IMR-90 (cell line): ENCODE results near the gene KLRF1. TPM values are rescaled to one million over a fixed set of nuclear protein-coding genes. Genes with fewer than 3 reads are reported as not detected.

Source experiments
- ATAC-seq: fragments of 200-7000 bp; cut with Tn5 transposase; 2 replicates; pipeline ENCODE4 v1.9.1; 2020; ENCODE audit warnings: low read depth, mild to moderate bottlenecking, moderate library complexity
- BruUV-seq: library from RNA; stranded (reverse); fragments of 400-500 nt; replicated peaks from 2 replicates; lab custom pipeline; 2021; lab: Mats Ljungman, UMichigan
- CTCF ChIA-PET: fragments of 300-600 bp; formaldehyde crosslinking; extraction: SDS; loops from one replicate; lab custom pipeline; 2021; ENCODE audit warnings: antibody characterized with exemption; lab: Yijun Ruan, JAX
- POLR2A ChIA-PET: fragments of 300-600 bp; sonication (Branson Sonifier 250); formaldehyde crosslinking; loops from one replicate; lab custom pipeline; 2022; ENCODE audit warnings: antibody characterized with exemption; ENCODE audit not compliant: unreplicated experiment; lab: Charles Lee
- DNase-seq: peaks from one replicate; pipeline ENCODE4 v3.0.0; 2013
- H2AFZ ChIP-seq: replicated peaks from 2 replicates; pipeline ENCODE3; 2013; ENCODE audit warnings: low read length, mild to moderate bottlenecking; ENCODE audit not compliant: poor library complexity
- H2AK5ac ChIP-seq: 2 replicates; pipeline ENCODE4 v1.6.1; 2013; ENCODE audit warnings: low read depth, low read length, inconsistent platforms
- H2AK9ac ChIP-seq: replicated peaks from 2 replicates; pipeline ENCODE3; 2013; ENCODE audit warnings: mild to moderate bottlenecking, low read depth, low read length, moderate library complexity; ENCODE audit not compliant: poor library complexity
- H2BK120ac ChIP-seq: 2 replicates; pipeline ENCODE4 v1.6.1; 2013; ENCODE audit warnings: low read depth, low read length, inconsistent platforms
- H2BK15ac ChIP-seq: 3 replicates; pipeline ENCODE4 v1.6.1; 2013; ENCODE audit warnings: low read depth, low read length, inconsistent platforms
- H2BK20ac ChIP-seq: 2 replicates; pipeline ENCODE4 v1.6.1; 2013; ENCODE audit warnings: low read depth, mild to moderate bottlenecking, inconsistent platforms, low read length, moderate library complexity
- H2BK5ac ChIP-seq: 2 replicates; pipeline ENCODE4 v1.6.1; 2013; ENCODE audit warnings: mild to moderate bottlenecking, low read depth, low read length, inconsistent platforms; ENCODE audit not compliant: poor library complexity, severe bottlenecking
- H3K14ac ChIP-seq: replicated peaks from 2 replicates; pipeline ENCODE4 v1.6.1; 2013; ENCODE audit warnings: low read depth, low read length, inconsistent platforms
- H3K18ac ChIP-seq: 2 replicates; pipeline ENCODE4 v1.6.1; 2013; ENCODE audit warnings: low read depth, low read length, control low read depth
- H3K23ac ChIP-seq: 2 replicates; pipeline ENCODE4 v1.6.1; 2013; ENCODE audit warnings: low read depth, low read length, inconsistent platforms
- H3K27ac ChIP-seq: 2 replicates; pipeline ENCODE4 v1.5.1; 2013; ENCODE audit warnings: mild to moderate bottlenecking, control low read depth, low read length; ENCODE audit not compliant: insufficient read depth
- H3K27me3 ChIP-seq: 2 replicates; pipeline ENCODE4 v1.6.1; 2013; ENCODE audit warnings: low read length; ENCODE audit not compliant: control insufficient read depth, insufficient read depth
- H3K36me3 ChIP-seq: 2 replicates; pipeline ENCODE4 v1.6.1; 2013; ENCODE audit warnings: low read length, mixed read lengths; ENCODE audit not compliant: control insufficient read depth, insufficient read depth
- H3K4ac ChIP-seq: 2 replicates; pipeline ENCODE4 v1.6.1; 2013; ENCODE audit warnings: low read depth, low read length, inconsistent platforms
- H3K4me1 ChIP-seq: 2 replicates; pipeline ENCODE4 v1.6.1; 2013; ENCODE audit warnings: low read length, mixed read lengths; ENCODE audit not compliant: control insufficient read depth, insufficient read depth
- H3K4me2 ChIP-seq: 2 replicates; pipeline ENCODE4 v1.6.1; 2013; ENCODE audit warnings: low read depth, mild to moderate bottlenecking, control low read depth, low read length, moderate library complexity
- H3K4me3 ChIP-seq: 2 replicates; pipeline ENCODE4 v1.5.1; 2013; ENCODE audit warnings: low read depth, mild to moderate bottlenecking, control low read depth, low read length, moderate library complexity; ENCODE audit not compliant: insufficient read depth
- H3K56ac ChIP-seq: 2 replicates; pipeline ENCODE4 v1.6.1; 2013; ENCODE audit warnings: low read length, inconsistent platforms; ENCODE audit not compliant: insufficient read depth; ENCODE audit errors: extremely low read depth
- H3K79me1 ChIP-seq, 2 experiments: 2 replicates each; pipeline ENCODE4 v1.6.1; 2013; ENCODE audit warnings: low read length in 2 of 2, inconsistent platforms in 1 of 2, low read depth in 1 of 2
- H3K9ac ChIP-seq: 2 replicates; pipeline ENCODE4 v1.6.1; 2013; ENCODE audit warnings: low read depth, low read length, control low read depth
- H3K9me1 ChIP-seq: 2 replicates; pipeline ENCODE4 v1.6.1; 2013; ENCODE audit warnings: low read length, inconsistent platforms; ENCODE audit not compliant: insufficient read depth
- H3K9me3 ChIP-seq: 2 replicates; pipeline ENCODE4 v1.6.1; 2013; ENCODE audit warnings: low read length; ENCODE audit not compliant: control insufficient read depth, insufficient read depth
- H4K20me1 ChIP-seq: 2 replicates; pipeline ENCODE4 v1.6.1; 2013; ENCODE audit warnings: low read length, inconsistent platforms; ENCODE audit not compliant: insufficient read depth
- H4K5ac ChIP-seq: 2 replicates; pipeline ENCODE4 v1.6.1; 2013; ENCODE audit warnings: mild to moderate bottlenecking, low read depth, low read length, control low read depth
- H4K8ac ChIP-seq, 2 experiments: 2 replicates each; pipeline ENCODE4 v1.6.1; 2013; ENCODE audit warnings: low read depth in 2 of 2, low read length in 2 of 2, control low read depth in 1 of 2, inconsistent platforms in 1 of 2
- H4K91ac ChIP-seq: 2 replicates; pipeline ENCODE4 v1.6.1; 2013; ENCODE audit warnings: low read depth, low read length, inconsistent platforms; ENCODE audit not compliant: insufficient read depth
- BHLHE40 ChIP-seq: fragments of 150-350 bp; IDR thresholded peaks from 2 replicates; pipeline ENCODE4 v1.6.1; 2016; ENCODE audit warnings: mild to moderate bottlenecking, low read depth, low read length
- CEBPB ChIP-seq: IDR thresholded peaks from 2 replicates; pipeline ENCODE4 v1.6.1; 2012; ENCODE audit warnings: low read depth, low read length, improper control_type of control experiment
- CHD1 ChIP-seq: IDR thresholded peaks from 2 replicates; pipeline ENCODE4 v1.6.1; 2012; ENCODE audit warnings: low read depth, low read length, improper control_type of control experiment
- ELK1 ChIP-seq: fragments of 150-350 bp; IDR thresholded peaks from 2 replicates; pipeline ENCODE4 v1.6.1; 2016; ENCODE audit warnings: low read depth, mild to moderate bottlenecking, low read length, moderate library complexity, borderline replicate concordance
- FOS ChIP-seq: fragments of 150-350 bp; IDR thresholded peaks from 2 replicates; pipeline ENCODE4 v1.6.1; 2016; ENCODE audit warnings: low read depth, low read length
- MAFK ChIP-seq: IDR thresholded peaks from 2 replicates; pipeline ENCODE4 v1.6.1; 2012; ENCODE audit warnings: low read depth, low read length, improper control_type of control experiment
- MAZ ChIP-seq: IDR thresholded peaks from 2 replicates; pipeline ENCODE4 v1.6.1; 2012; ENCODE audit warnings: low read depth, mild to moderate bottlenecking, low read length, improper control_type of control experiment, moderate library complexity, borderline replicate concordance
- MXI1 ChIP-seq: IDR thresholded peaks from 2 replicates; pipeline ENCODE4 v1.6.1; 2012; ENCODE audit warnings: low read depth, mild to moderate bottlenecking, low read length, moderate library complexity, borderline replicate concordance
- NFE2L2 ChIP-seq: fragments of 150-350 bp; IDR thresholded peaks from 2 replicates; pipeline ENCODE4 v1.6.1; 2016; ENCODE audit warnings: low read depth, mild to moderate bottlenecking, low read length
- POLR2A ChIP-seq: IDR thresholded peaks from 2 replicates; pipeline ENCODE4 v1.6.1; 2012; ENCODE audit warnings: mild to moderate bottlenecking, low read depth, low read length
- RAD21 ChIP-seq: IDR thresholded peaks from 2 replicates; pipeline ENCODE4 v1.6.1; 2012; ENCODE audit warnings: low read length, improper control_type of control experiment
- RCOR1 ChIP-seq: IDR thresholded peaks from 2 replicates; pipeline ENCODE4 v1.6.1; 2012; ENCODE audit warnings: mild to moderate bottlenecking, low read length, improper control_type of control experiment; ENCODE audit not compliant: insufficient replicate concordance
- RFX5 ChIP-seq: IDR thresholded peaks from 2 replicates; pipeline ENCODE4 v1.8.0; 2012; ENCODE audit warnings: low read depth, mild to moderate bottlenecking, low read length, moderate library complexity
- SMC3 ChIP-seq: fragments of 150-350 bp; IDR thresholded peaks from 2 replicates; pipeline ENCODE4 v1.6.1; 2016; ENCODE audit warnings: low read depth, mild to moderate bottlenecking, antibody characterized with exemption, low read length, moderate library complexity
- USF2 ChIP-seq: fragments of 150-350 bp; IDR thresholded peaks from 2 replicates; pipeline ENCODE4 v1.6.1; 2017; ENCODE audit warnings: mild to moderate bottlenecking, antibody characterized with exemption, low read length, low read depth
- WGBS, 2 experiments: methylation state at CpG; one replicate each; pipeline versions ENCODE4 v1.1.5 to v1.1.7; 2013; ENCODE audit warnings: missing lambda C conversion rate in 2 of 2; ENCODE audit not compliant: insufficient read length in 1 of 2; ENCODE audit errors: extremely low coverage in 2 of 2; 5-methylcytosine and 5-hydroxymethylcytosine counted together
- dilution Hi-C: fragments of 300-500 bp; cut with HindIII; formaldehyde crosslinking; loops from one replicate; pipeline ENCODE4 v1.14.3; 2018; ENCODE audit warnings: low sequenced_read_pairs; ENCODE audit not compliant: unreplicated experiment
- in situ Hi-C: fragments of 300-500 bp; cut with MboI; formaldehyde crosslinking; loops from 3 replicates; pipeline ENCODE4 v1.14.3; 2019; ENCODE audit warnings: low sequenced_read_pairs, inconsistent platforms, mixed read lengths
- intact Hi-C: fragments of 100-400 bp; cut with micrococcal nuclease; formaldehyde crosslinking; loops from 2 replicates; pipeline ENCODE4 v1.10.0; 2022
- polyA plus RNA-seq, 3 experiments: library from polyadenylated mRNA; depleted of rRNA; stranded (reverse); fragments of >200 nt; gene quantifications; 2 replicates each; pipeline ENCODE4 v1.2.3, GENCODE V29; 2012; ENCODE audit warnings: low replicate concordance in 1 of 3
- total RNA-seq: library from RNA; depleted of rRNA; stranded (reverse); fragments of >200 nt; gene quantifications from 2 replicates; pipeline ENCODE4 v1.2.3, GENCODE V29; 2012

Gene KLRF1
- total and polyA plus RNA-seq, 2 of the 4 experiments (the other 2 are of a cell fraction) = not detected

DNA sequence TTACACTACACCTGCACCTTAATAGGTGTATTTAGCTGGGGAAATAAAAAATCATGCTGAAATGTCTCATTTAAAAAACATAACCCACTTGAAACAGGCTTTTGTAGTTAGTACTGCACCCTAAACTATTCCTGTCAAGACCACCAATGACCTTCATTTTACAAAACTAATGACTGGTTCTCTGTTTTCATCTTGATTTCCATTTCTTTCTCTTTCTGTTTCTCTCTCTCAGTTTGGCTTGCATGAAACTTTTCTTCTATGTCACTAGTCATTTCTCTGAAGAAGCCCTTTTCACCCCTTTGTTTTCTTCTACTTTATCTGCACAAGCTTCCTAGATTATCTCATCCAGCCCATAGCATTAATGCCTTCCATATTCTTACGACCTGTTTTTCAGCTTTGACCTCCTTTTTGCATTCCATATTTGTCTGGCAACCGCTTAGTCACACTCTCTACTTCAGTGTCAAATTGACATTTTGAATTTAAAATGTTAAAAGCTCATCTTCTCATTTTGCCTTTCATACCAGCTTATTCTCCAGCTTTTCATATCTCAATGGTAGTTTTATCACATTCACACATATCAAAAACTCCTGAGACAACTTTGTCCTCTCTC lies 32.7 kb upstream of the KLRF1 start (continued):
- no peak for TF ChIP-seq POLR2A

DNA sequence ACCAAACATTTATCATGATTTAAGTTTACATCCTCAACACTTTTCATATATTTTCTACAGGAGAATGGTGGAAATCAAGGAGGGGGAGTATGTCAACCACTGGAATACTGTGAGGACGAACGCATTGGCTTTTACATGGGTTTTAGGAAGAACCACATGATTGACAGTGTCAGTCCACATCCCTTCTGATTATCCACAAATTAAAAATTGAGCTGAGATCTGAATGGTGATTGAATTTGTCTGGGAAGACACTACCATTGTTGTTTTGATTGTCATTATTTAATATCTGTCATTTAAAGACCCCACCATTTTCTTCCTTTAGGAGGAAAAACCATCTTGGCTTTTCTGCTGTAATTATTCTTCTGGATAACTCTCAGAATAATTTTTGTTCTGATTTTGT lies 31.3 kb upstream of the KLRF1 start:
- H3K4me1 ChIP-seq = peaks cover 2% of the 10 kb centered on the region; the same call in 1 of the 2 replicates
- ChIA-PET POLR2A (no interaction called here), CTCF (interaction anchor here (0.6 to 5.8 kb wide), 2 partner anchors 18 to 45 kb away, joined by 3 to 39 read pairs; no protein-coding TSS in a partner anchor)
- in situ Hi-C loops (no loop called here), intact Hi-C loops (no loop called here), dilution Hi-C loops (no loop called here)
- no peak overlapping the region for H2BK5ac ChIP-seq
- no peaks in the 10 kb centered on the region for H3K27me3 ChIP-seq
- ATAC-seq (no peak), DNase-seq (no peak)
- peak overlapping the region; percentile 35; the same call in 1 of the 2 replicates for H3K4ac ChIP-seq
- H4K5ac ChIP-seq = no peak overlapping the region
- H3K36me3 ChIP-seq = no peaks in the 10 kb centered on the region
- 0 out of 2 replicates have a peak, but pooled peaks cover 2% of the 10 kb centered on the region for H3K9me1 ChIP-seq
- no TSS peak for BruUV-seq
- no peak overlapping the region for H2AK9ac ChIP-seq
- no peak overlapping the region; the same call in 1 of the 2 replicates for H4K91ac ChIP-seq
- H2BK20ac ChIP-seq = peak overlapping the region; percentile 57; the same call in 1 of the 2 replicates
- no peaks in the 10 kb centered on the region for H3K9me3 ChIP-seq
- H2BK15ac ChIP-seq = 0 out of 3 replicates have a peak overlapping the region, but pooled peaks have one; percentile 83
- no peak overlapping the region for H3K4me2 ChIP-seq
- no peak overlapping the region for H3K27ac ChIP-seq
- no peaks in the 10 kb centered on the region for H4K20me1 ChIP-seq
- no peak overlapping the region for H2AFZ ChIP-seq
- no CpG with 5 or more reads among the region's 2 CpGs for WGBS, 2 experiments
- H2AK5ac ChIP-seq = no peak overlapping the region
- no peak overlapping the region for H3K4me3 ChIP-seq
- no peak overlapping the region for H3K9ac ChIP-seq
- no peaks in the 10 kb centered on the region for H3K79me1 ChIP-seq
- H4K8ac ChIP-seq = no peak overlapping the region
- no peak overlapping the region; the same call in 1 of the 2 replicates for H3K18ac ChIP-seq
- no peak overlapping the region for H3K56ac ChIP-seq
- no peak overlapping the region for H3K23ac ChIP-seq
- no peak overlapping the region for H3K14ac ChIP-seq
- H2BK120ac ChIP-seq = peak overlapping the region; percentile 47; the same call in 1 of the 2 replicates
- no peak for TF ChIP-seq RFX5
- TF ChIP-seq CEBPB = no peak
- TF ChIP-seq BHLHE40 = no peak
- TF ChIP-seq RAD21 = no peak
- no peak for TF ChIP-seq NFE2L2
- TF ChIP-seq MAFK = no peak
- TF ChIP-seq ELK1 = no peak
- no peak for TF ChIP-seq FOS
- no peak for TF ChIP-seq POLR2A
- no peak for TF ChIP-seq CHD1
- TF ChIP-seq MAZ = no peak
- no peak for TF ChIP-seq SMC3
- TF ChIP-seq RCOR1 = no peak
- TF ChIP-seq MXI1 = no peak
- no peak for TF ChIP-seq USF2
